HEK293 (cell line): ENCODE data around the gene DTHD1.

ENCODE experiments used
- CTCF ChIA-PET: fragments of 350-600 bp; formaldehyde crosslinking; extraction: SDS; loops from one replicate; lab custom pipeline; 2021; ENCODE audit warnings: antibody characterized with exemption; lab: Yijun Ruan, JAX
- POLR2A ChIA-PET: fragments of 300-600 bp; formaldehyde crosslinking; extraction: SDS; loops from one replicate; lab custom pipeline; 2020; ENCODE audit warnings: antibody characterized with exemption, inconsistent platforms; lab: Yijun Ruan, JAX
- H3K27ac ChIP-seq: fragments of 200-500 bp; sonication (Bioruptor generic); 2 replicates; pipeline ENCODE4 v1.5.1; 2014; ENCODE audit warnings: low read depth, low read length, control low read depth, inconsistent platforms; ENCODE audit errors: extremely low read depth
- H3K36me3 ChIP-seq, 2 experiments: fragments of 200-500 bp in 1 of 2; sonication (Bioruptor generic) in 1 of 2; 1 replicate in 1 of 2; 2 replicates in 1 of 2; pipeline ENCODE4 v1.5.1; 2014 to 2017; ENCODE audit warnings: inconsistent platforms in 2 of 2, low read length in 2 of 2; ENCODE audit not compliant: control insufficient read depth in 2 of 2, insufficient read depth in 1 of 2
- H3K4me1 ChIP-seq: fragments of 200-500 bp; sonication (Bioruptor generic); 2 replicates; pipeline ENCODE4 v1.5.1; 2014; ENCODE audit warnings: mild to moderate bottlenecking, low read length, inconsistent platforms; ENCODE audit not compliant: control insufficient read depth, insufficient read depth
- H3K4me3 ChIP-seq: 2 replicates; pipeline ENCODE4 v1.5.1; 2011; ENCODE audit warnings: low read depth, mild to moderate bottlenecking, control low read depth, low read length, moderate library complexity
- H3K9me3 ChIP-seq: fragments of 200-500 bp; sonication (Bioruptor generic); 2 replicates; pipeline ENCODE4 v1.5.1; 2014; ENCODE audit warnings: low read depth, low read length, inconsistent platforms; ENCODE audit not compliant: control insufficient read depth, insufficient read depth
- IKZF3 ChIP-seq: fragments of 450-650 bp; IDR thresholded peaks from 2 replicates; pipeline ENCODE4 v1.5.0; 2018; ENCODE audit warnings: missing biosample characterization, mild to moderate bottlenecking, missing genetic modification characterization, moderate library complexity
- KLF9 ChIP-seq: fragments of 450-650 bp; formaldehyde crosslinking; IDR thresholded peaks from 2 replicates; pipeline ENCODE4 v1.5.1; 2016; ENCODE audit warnings: missing biosample characterization, missing genetic modification characterization, low read depth
- TCF7L2 ChIP-seq: IDR thresholded peaks from 2 replicates; pipeline ENCODE4 v1.6.1; 2011; ENCODE audit warnings: low read depth, mild to moderate bottlenecking, inconsistent platforms, low read length, moderate library complexity, borderline replicate concordance
- ZBTB1 ChIP-seq: fragments of 450-650 bp; formaldehyde crosslinking; IDR thresholded peaks from 2 replicates; pipeline ENCODE4 v1.5.1; 2016; ENCODE audit warnings: missing biosample characterization, missing genetic modification characterization
- ZFP3 ChIP-seq: fragments of 450-650 bp; formaldehyde crosslinking; IDR thresholded peaks from 2 replicates; pipeline ENCODE4 v1.5.1; 2016; ENCODE audit warnings: low read depth, missing biosample characterization, missing genetic modification characterization
- ZNF169 ChIP-seq: fragments of 450-650 bp; formaldehyde crosslinking; IDR thresholded peaks from 2 replicates; pipeline ENCODE4 v1.5.1; 2016; ENCODE audit warnings: missing biosample characterization, missing genetic modification characterization
- ZNF341 ChIP-seq: fragments of 450-650 bp; formaldehyde crosslinking; IDR thresholded peaks from 2 replicates; pipeline ENCODE4; 2016; ENCODE audit warnings: low read depth, missing biosample characterization, missing genetic modification characterization
- ZNF423 ChIP-seq: fragments of 450-650 bp; formaldehyde crosslinking; IDR thresholded peaks from 2 replicates; pipeline ENCODE4 v1.5.1; 2016; ENCODE audit warnings: missing biosample characterization, missing genetic modification characterization
- ZNF548 ChIP-seq: fragments of 450-650 bp; formaldehyde crosslinking; IDR thresholded peaks from 2 replicates; pipeline ENCODE4 v1.5.1; 2016; ENCODE audit warnings: missing biosample characterization, missing genetic modification characterization
- ZNF654 ChIP-seq: fragments of 450-650 bp; formaldehyde crosslinking; IDR thresholded peaks from 2 replicates; pipeline ENCODE4 v1.5.1; 2016; ENCODE audit warnings: low read depth, missing biosample characterization, missing genetic modification characterization
- ZNF768 ChIP-seq: fragments of 450-650 bp; formaldehyde crosslinking; IDR thresholded peaks from 2 replicates; pipeline ENCODE4 v1.5.1; 2018; ENCODE audit warnings: missing biosample characterization, mild to moderate bottlenecking, missing genetic modification characterization
- ZXDB ChIP-seq: fragments of 450-650 bp; formaldehyde crosslinking; IDR thresholded peaks from 2 replicates; pipeline ENCODE4 v1.5.1; 2016; ENCODE audit warnings: missing biosample characterization, missing genetic modification characterization
- TF ChIP-seq, protein P1 (sequence below): fragments of 450-650 bp; formaldehyde crosslinking; IDR thresholded peaks from 2 replicates; pipeline ENCODE4 v1.5.1; 2016; ENCODE audit warnings: missing biosample characterization, missing genetic modification characterization
- TF ChIP-seq, protein P2 (sequence below): fragments of 450-650 bp; formaldehyde crosslinking; IDR thresholded peaks from 2 replicates; pipeline ENCODE4 v1.5.1; 2016; ENCODE audit warnings: missing biosample characterization, missing genetic modification characterization
- TF ChIP-seq, protein P3 (sequence below): fragments of 450-650 bp; formaldehyde crosslinking; IDR thresholded peaks from 2 replicates; pipeline ENCODE4 v1.5.1; 2017; ENCODE audit warnings: missing biosample characterization, missing genetic modification characterization
- TF ChIP-seq, protein P4 (sequence below): fragments of 450-650 bp; formaldehyde crosslinking; IDR thresholded peaks from 2 replicates; pipeline ENCODE4 v1.5.1; 2016; ENCODE audit warnings: missing biosample characterization, missing genetic modification characterization

DTHD1 gene

DNA sequence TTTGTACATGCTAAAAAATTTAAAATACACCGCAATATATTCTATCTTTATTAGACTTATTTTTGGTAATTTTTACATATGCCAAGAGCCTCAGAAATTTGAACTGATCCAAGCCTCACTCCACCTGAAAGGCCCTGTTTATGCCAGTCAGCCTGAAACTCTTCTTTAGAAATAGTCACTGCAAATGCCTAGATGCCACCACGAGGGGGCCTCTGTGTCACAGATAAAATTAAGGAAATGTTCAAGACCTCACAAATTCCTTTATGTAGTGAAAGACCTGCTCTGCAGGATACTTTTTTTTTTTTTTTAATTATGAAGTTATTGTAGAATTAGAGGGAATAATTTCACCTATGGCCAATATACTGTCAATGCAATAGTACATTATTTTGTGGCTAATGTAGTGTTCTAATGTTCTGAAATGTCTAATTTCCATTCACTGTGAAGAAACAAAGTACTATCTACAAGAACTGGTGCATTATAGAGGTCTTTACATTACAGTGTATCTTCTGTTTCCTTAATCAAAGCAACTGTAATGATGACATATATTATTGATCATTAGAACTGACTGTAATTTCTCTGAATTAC, 69.8 kb downstream of the DTHD1 start:
- POLR2A ChIA-PET = no interaction called here
- no peak overlapping the region for H3K4me3 ChIP-seq
- no peaks in the 10 kb centered on the region for H3K36me3 ChIP-seq
- no peaks in the 10 kb centered on the region for H3K4me1 ChIP-seq
- no peak overlapping the region for H3K27ac ChIP-seq
- CTCF ChIA-PET = interaction anchor here (0.9 kb wide), 2 partner anchors 50 to 1030 kb away, joined by 3 to 4 read pairs; no protein-coding TSS in a partner anchor
- TF ChIP-seq, protein P1, sequence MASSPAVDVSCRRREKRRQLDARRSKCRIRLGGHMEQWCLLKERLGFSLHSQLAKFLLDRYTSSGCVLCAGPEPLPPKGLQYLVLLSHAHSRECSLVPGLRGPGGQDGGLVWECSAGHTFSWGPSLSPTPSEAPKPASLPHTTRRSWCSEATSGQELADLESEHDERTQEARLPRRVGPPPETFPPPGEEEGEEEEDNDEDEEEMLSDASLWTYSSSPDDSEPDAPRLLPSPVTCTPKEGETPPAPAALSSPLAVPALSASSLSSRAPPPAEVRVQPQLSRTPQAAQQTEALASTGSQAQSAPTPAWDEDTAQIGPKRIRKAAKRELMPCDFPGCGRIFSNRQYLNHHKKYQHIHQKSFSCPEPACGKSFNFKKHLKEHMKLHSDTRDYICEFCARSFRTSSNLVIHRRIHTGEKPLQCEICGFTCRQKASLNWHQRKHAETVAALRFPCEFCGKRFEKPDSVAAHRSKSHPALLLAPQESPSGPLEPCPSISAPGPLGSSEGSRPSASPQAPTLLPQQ (tag by site-specific recombination) = no peak
- no peak for TF ChIP-seq ZBTB1
- TF ChIP-seq ZNF654 (tag by site-specific recombination) = peak; percentile 56
- H3K9me3 ChIP-seq = no peaks in the 10 kb centered on the region

DNA sequence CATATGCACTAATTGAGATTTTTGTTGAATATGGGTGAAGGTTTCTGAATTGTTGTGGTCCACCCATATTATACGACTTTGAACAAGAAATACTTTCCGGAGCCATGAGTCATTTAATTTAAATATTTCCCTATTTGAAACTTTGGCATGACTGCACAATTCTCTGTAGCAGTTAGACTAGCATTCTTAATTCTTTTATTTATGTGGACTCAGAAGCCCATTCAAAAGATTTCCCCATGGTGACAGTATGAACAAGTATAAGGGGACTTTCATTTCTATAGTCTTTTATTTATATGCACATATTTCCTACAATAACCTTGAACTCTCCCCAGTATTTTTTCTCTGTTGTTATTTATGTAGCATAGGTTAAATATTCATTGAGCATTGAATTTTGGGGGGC, 72.6 kb downstream of the DTHD1 start:
- TF ChIP-seq ZNF548 = no peak
- TF ChIP-seq, protein P2, sequence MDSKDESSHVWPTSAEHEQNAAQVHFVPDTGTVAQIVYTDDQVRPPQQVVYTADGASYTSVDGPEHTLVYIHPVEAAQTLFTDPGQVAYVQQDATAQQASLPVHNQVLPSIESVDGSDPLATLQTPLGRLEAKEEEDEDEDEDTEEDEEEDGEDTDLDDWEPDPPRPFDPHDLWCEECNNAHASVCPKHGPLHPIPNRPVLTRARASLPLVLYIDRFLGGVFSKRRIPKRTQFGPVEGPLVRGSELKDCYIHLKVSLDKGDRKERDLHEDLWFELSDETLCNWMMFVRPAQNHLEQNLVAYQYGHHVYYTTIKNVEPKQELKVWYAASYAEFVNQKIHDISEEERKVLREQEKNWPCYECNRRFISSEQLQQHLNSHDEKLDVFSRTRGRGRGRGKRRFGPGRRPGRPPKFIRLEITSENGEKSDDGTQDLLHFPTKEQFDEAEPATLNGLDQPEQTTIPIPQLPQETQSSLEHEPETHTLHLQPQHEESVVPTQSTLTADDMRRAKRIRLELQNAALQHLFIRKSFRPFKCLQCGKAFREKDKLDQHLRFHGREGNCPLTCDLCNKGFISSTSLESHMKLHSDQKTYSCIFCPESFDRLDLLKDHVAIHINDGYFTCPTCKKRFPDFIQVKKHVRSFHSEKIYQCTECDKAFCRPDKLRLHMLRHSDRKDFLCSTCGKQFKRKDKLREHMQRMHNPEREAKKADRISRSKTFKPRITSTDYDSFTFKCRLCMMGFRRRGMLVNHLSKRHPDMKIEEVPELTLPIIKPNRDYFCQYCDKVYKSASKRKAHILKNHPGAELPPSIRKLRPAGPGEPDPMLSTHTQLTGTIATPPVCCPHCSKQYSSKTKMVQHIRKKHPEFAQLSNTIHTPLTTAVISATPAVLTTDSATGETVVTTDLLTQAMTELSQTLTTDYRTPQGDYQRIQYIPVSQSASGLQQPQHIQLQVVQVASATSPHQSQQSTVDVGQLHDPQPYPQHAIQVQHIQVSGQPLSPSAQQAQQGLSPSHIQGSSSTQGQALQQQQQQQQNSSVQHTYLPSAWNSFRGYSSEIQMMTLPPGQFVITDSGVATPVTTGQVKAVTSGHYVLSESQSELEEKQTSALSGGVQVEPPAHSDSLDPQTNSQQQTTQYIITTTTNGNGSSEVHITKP (tag by site-specific recombination) = no peak
- TF ChIP-seq ZNF423 (tag by site-specific recombination) = no peak
- no peak for TF ChIP-seq TCF7L2
- TF ChIP-seq, protein P3, sequence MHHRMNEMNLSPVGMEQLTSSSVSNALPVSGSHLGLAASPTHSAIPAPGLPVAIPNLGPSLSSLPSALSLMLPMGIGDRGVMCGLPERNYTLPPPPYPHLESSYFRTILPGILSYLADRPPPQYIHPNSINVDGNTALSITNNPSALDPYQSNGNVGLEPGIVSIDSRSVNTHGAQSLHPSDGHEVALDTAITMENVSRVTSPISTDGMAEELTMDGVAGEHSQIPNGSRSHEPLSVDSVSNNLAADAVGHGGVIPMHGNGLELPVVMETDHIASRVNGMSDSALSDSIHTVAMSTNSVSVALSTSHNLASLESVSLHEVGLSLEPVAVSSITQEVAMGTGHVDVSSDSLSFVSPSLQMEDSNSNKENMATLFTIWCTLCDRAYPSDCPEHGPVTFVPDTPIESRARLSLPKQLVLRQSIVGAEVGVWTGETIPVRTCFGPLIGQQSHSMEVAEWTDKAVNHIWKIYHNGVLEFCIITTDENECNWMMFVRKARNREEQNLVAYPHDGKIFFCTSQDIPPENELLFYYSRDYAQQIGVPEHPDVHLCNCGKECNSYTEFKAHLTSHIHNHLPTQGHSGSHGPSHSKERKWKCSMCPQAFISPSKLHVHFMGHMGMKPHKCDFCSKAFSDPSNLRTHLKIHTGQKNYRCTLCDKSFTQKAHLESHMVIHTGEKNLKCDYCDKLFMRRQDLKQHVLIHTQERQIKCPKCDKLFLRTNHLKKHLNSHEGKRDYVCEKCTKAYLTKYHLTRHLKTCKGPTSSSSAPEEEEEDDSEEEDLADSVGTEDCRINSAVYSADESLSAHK (tag by site-specific recombination) = no peak
- TF ChIP-seq ZXDB (tag by site-specific recombination) = no peak
- no peak for TF ChIP-seq ZNF169 (tag by site-specific recombination)
- no peak for TF ChIP-seq ZFP3 (tag by site-specific recombination)
- TF ChIP-seq IKZF3 (tag by site-specific recombination) = no peak
- TF ChIP-seq, protein P4, sequence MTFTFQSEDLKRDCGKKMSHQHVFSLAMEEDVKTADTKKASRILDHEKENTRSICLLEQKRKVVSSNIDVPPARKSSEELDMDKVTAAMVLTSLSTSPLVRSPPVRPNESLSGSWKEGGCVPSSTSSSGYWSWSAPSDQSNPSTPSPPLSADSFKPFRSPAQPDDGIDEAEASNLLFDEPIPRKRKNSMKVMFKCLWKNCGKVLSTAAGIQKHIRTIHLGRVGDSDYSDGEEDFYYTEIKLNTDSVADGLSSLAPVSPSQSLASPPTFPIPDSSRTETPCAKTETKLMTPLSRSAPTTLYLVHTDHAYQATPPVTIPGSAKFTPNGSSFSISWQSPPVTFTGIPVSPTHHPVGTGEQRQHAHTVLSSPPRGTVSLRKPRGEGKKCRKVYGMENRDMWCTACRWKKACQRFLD (tag by site-specific recombination) = no peak
- no peak for TF ChIP-seq ZNF341
- TF ChIP-seq ZNF768 (tag by site-specific recombination) = no peak
- no peak for TF ChIP-seq KLF9 (tag by site-specific recombination)
- no peak for TF ChIP-seq ZBTB1
- ChIA-PET POLR2A (no interaction called here), CTCF (interaction anchor here (0.5 to 1.3 kb wide), 2 partner anchors 46 to 142 kb away, joined by 5 to 6 read pairs; no protein-coding TSS in a partner anchor)
- Histone ChIP-seq H3K4me1 (no peaks in the 10 kb centered on the region), H3K36me3 (no peaks in the 10 kb centered on the region), H3K9me3 (no peaks in the 10 kb centered on the region), H3K27ac (no peak overlapping the region), H3K4me3 (no peak overlapping the region)
